DND-41 (cell line): ENCODE data around the gene PEAK1.

Experiments used
- ATAC-seq: fragments of 200-7000 bp; cut with Tn5 transposase; 3 replicates; pipeline ENCODE4 v1.9.1; 2021; ENCODE audit warnings: low read depth; ENCODE audit not compliant: insufficient read depth
- DNase-seq: peaks from one replicate; pipeline ENCODE4 v3.0.0-alpha.2; 2020
- H2AFZ ChIP-seq: 2 replicates; pipeline ENCODE4 v1.6.0; 2012; ENCODE audit warnings: low read depth, low read length
- H3K27ac ChIP-seq: 2 replicates; pipeline ENCODE4 v1.5.1; 2012; ENCODE audit warnings: low read length, inconsistent platforms
- H3K27me3 ChIP-seq: fragments of 200-600 bp; sonication (generic); 2 replicates; pipeline ENCODE4 v1.6.0; 2012; ENCODE audit warnings: low read length, mild to moderate bottlenecking, inconsistent platforms; ENCODE audit not compliant: insufficient read depth, poor library complexity
- H3K36me3 ChIP-seq: 2 replicates; pipeline ENCODE4 v1.5.1; 2012; ENCODE audit warnings: low read length, inconsistent platforms; ENCODE audit not compliant: insufficient read depth
- H3K4me1 ChIP-seq: 2 replicates; pipeline ENCODE4 v1.5.1; 2012; ENCODE audit warnings: mild to moderate bottlenecking, low read length; ENCODE audit not compliant: insufficient read depth
- H3K4me2 ChIP-seq: 2 replicates; pipeline ENCODE4 v1.6.0; 2012; ENCODE audit warnings: mild to moderate bottlenecking, moderate library complexity, low read length, inconsistent platforms; ENCODE audit not compliant: insufficient read depth
- H3K4me3 ChIP-seq, 2 experiments: fragments of 200-600 bp in 1 of 2; shearing (Covaris generic) in 1 of 2; 2 replicates each; pipeline ENCODE4 v1.5.1; 2012 to 2016; ENCODE audit warnings: inconsistent platforms in 2 of 2, low read length in 2 of 2, mild to moderate bottlenecking in 2 of 2, low read depth in 1 of 2, moderate library complexity in 1 of 2
- H3K79me2 ChIP-seq: 2 replicates; pipeline ENCODE4 v1.6.0; 2012; ENCODE audit warnings: low read length, inconsistent platforms; ENCODE audit not compliant: insufficient read depth
- H3K9ac ChIP-seq: 2 replicates; pipeline ENCODE4 v1.6.0; 2012; ENCODE audit warnings: low read depth, mild to moderate bottlenecking, inconsistent platforms, low read length, moderate library complexity
- H3K9me3 ChIP-seq: 2 replicates; pipeline ENCODE4 v1.5.1; 2012; ENCODE audit warnings: low read length, moderate library complexity, mild to moderate bottlenecking, inconsistent platforms; ENCODE audit not compliant: insufficient read depth, severe bottlenecking
- H4K20me1 ChIP-seq: 2 replicates; pipeline ENCODE4 v1.6.0; 2012; ENCODE audit warnings: low read length; ENCODE audit not compliant: insufficient read depth
- EZH2 ChIP-seq: IDR thresholded peaks from 3 replicates; pipeline ENCODE4 v1.6.1; 2012; ENCODE audit warnings: borderline replicate concordance, low read depth, mild to moderate bottlenecking, moderate library complexity, low read length, inconsistent platforms; ENCODE audit not compliant: severe bottlenecking
- TF ChIP-seq, protein P1 (sequence below): IDR thresholded peaks from 2 replicates; pipeline ENCODE4 v1.5.1; 2012; ENCODE audit warnings: borderline replicate concordance, low read length, moderate library complexity, mild to moderate bottlenecking; ENCODE audit not compliant: poor library complexity, severe bottlenecking; ENCODE audit errors: extremely low read depth

Gene PEAK1

GRCh38 chr15:77221708-77222107 lies 198.2 kb downstream of the PEAK1 start:
- no peak for ATAC-seq
- Histone ChIP-seq H3K4me1 (peaks cover 22% of the 10 kb centered on the region), H3K4me3 (no peak overlapping the region), H3K9me3 (no peaks in the 10 kb centered on the region), H3K4me2 (no peak overlapping the region), H2AFZ (no peak overlapping the region), H4K20me1 (no peaks in the 10 kb centered on the region), H3K27ac (no peak overlapping the region), H3K79me2 (no peaks in the 10 kb centered on the region), H3K9ac (no peak overlapping the region), H3K27me3 (no peaks in the 10 kb centered on the region), H3K36me3 (no peaks in the 10 kb centered on the region)
- TF ChIP-seq, protein P1, sequence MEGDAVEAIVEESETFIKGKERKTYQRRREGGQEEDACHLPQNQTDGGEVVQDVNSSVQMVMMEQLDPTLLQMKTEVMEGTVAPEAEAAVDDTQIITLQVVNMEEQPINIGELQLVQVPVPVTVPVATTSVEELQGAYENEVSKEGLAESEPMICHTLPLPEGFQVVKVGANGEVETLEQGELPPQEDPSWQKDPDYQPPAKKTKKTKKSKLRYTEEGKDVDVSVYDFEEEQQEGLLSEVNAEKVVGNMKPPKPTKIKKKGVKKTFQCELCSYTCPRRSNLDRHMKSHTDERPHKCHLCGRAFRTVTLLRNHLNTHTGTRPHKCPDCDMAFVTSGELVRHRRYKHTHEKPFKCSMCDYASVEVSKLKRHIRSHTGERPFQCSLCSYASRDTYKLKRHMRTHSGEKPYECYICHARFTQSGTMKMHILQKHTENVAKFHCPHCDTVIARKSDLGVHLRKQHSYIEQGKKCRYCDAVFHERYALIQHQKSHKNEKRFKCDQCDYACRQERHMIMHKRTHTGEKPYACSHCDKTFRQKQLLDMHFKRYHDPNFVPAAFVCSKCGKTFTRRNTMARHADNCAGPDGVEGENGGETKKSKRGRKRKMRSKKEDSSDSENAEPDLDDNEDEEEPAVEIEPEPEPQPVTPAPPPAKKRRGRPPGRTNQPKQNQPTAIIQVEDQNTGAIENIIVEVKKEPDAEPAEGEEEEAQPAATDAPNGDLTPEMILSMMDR: no peak
- TF ChIP-seq EZH2: no peak
- no peak for DNase-seq

- Histone ChIP-seq H3K79me2 (no peaks in the 10 kb centered on the region), H3K4me2 (no peak overlapping the region), H3K9ac (no peak overlapping the region), H4K20me1 (no peaks in the 10 kb centered on the region), H3K9me3 (no peaks in the 10 kb centered on the region), H3K4me3 (no peak overlapping the region), H2AFZ (no peak overlapping the region), H3K27me3 (no peaks in the 10 kb centered on the region), H3K36me3 (no peaks in the 10 kb centered on the region), H3K4me1 (peaks cover 22% of the 10 kb centered on the region), H3K27ac (no peak overlapping the region)
- TF ChIP-seq, protein P1: no peak
- no peak for TF ChIP-seq EZH2
- DNase-seq: no peak
- no peak for ATAC-seq
These were observed 198.7 kb downstream of the PEAK1 start for GRCh38 chr15:77221174-77221573.

- ATAC-seq (no peak), DNase-seq (no peak)
- Histone ChIP-seq H3K4me2 (no peak overlapping the region), H4K20me1 (no peaks in the 10 kb centered on the region), H3K9me3 (no peaks in the 10 kb centered on the region), H3K4me3 (no peak overlapping the region), H3K79me2 (no peaks in the 10 kb centered on the region), H3K27ac (no peak overlapping the region), H3K27me3 (no peaks in the 10 kb centered on the region), H3K4me1 (peaks cover 16% of the 10 kb centered on the region), H3K36me3 (no peaks in the 10 kb centered on the region), H3K9ac (no peak overlapping the region), H2AFZ (no peak overlapping the region)
- TF ChIP-seq, protein P1: no peak
- no peak for TF ChIP-seq EZH2
These were observed 200.1 kb downstream of the PEAK1 start for GRCh38 chr15:77219841-77220240.

- H3K27me3 ChIP-seq: no peaks in the 10 kb centered on the region
These were observed 210.7 kb downstream of the PEAK1 start for GRCh38 chr15:77209221-77209620.

More at GRCh38 chr15:77209221-77209620, 210.7 kb downstream of the PEAK1 start:
- ATAC-seq: no peak
- Histone ChIP-seq H3K4me3 (no peak overlapping the region), H2AFZ (no peak overlapping the region), H3K4me2 (no peak overlapping the region), H3K79me2 (no peaks in the 10 kb centered on the region), H3K27ac (no peak overlapping the region), H3K36me3 (peaks cover 5% of the 10 kb centered on the region; the same call in 1 of the 2 replicates), H3K9me3 (no peaks in the 10 kb centered on the region), H4K20me1 (no peaks in the 10 kb centered on the region), H3K9ac (no peak overlapping the region), H3K4me1 (no peaks in the 10 kb centered on the region)
- no peak for TF ChIP-seq EZH2
- TF ChIP-seq, protein P1: no peak
- no peak for DNase-seq
